GM23338 (cell line): ENCODE data around the gene ZNF225. TPM values are rescaled to one million over a fixed set of nuclear protein-coding genes. Genes with fewer than 3 reads are reported as not detected.

Experiments
- ATAC-seq: fragments of 200-7000 bp; cut with Tn5 transposase; 3 replicates; pipeline ENCODE4 v1.9.1; 2020
- DNase-seq: peaks from one replicate; pipeline ENCODE4 v3.0.0-alpha.2; 2015; ENCODE audit warnings: low spot score
- H2AFZ ChIP-seq: fragments of 200-600 bp; sonication (generic); 2 replicates; pipeline ENCODE4 v1.8.0; 2016; ENCODE audit warnings: antibody characterized with exemption, mild to moderate bottlenecking, moderate library complexity
- H3F3A ChIP-seq: fragments of 200-600 bp; sonication (generic); replicated peaks from 2 replicates; pipeline ENCODE4 v1.8.0; 2017; ENCODE audit warnings: antibody characterized with exemption, mixed run types, low read depth
- H3K27ac ChIP-seq: fragments of 200-600 bp; sonication (generic); 2 replicates; pipeline ENCODE4 v1.6.1; 2016; ENCODE audit warnings: low read depth
- H3K27me3 ChIP-seq: fragments of 200-600 bp; sonication (generic); 2 replicates; pipeline ENCODE4 v1.8.0; 2016; ENCODE audit warnings: mild to moderate bottlenecking, mixed run types, moderate library complexity; ENCODE audit not compliant: insufficient read depth
- H3K36me3 ChIP-seq: fragments of 200-600 bp; sonication (generic); 2 replicates; pipeline ENCODE4 v1.8.0; 2016; ENCODE audit warnings: mild to moderate bottlenecking; ENCODE audit not compliant: insufficient read depth
- H3K4me1 ChIP-seq: fragments of 200-600 bp; sonication (generic); 2 replicates; pipeline ENCODE4 v1.8.0; 2016; ENCODE audit warnings: mild to moderate bottlenecking, moderate library complexity; ENCODE audit not compliant: insufficient read depth
- H3K4me2 ChIP-seq: fragments of 200-600 bp; sonication (generic); 2 replicates; pipeline ENCODE4 v1.7.1; 2017; ENCODE audit warnings: mixed run types
- H3K4me3 ChIP-seq: fragments of 200-600 bp; sonication (generic); 2 replicates; pipeline ENCODE4 v1.6.1; 2016; ENCODE audit warnings: mixed run types
- H3K79me2 ChIP-seq: fragments of 200-600 bp; sonication (generic); replicated peaks from 2 replicates; pipeline ENCODE4 v1.8.0; 2017; ENCODE audit warnings: mild to moderate bottlenecking; ENCODE audit not compliant: insufficient read depth
- H3K9me2 ChIP-seq: fragments of 200-600 bp; sonication (generic); 2 replicates; pipeline ENCODE4 v1.8.0; 2017; ENCODE audit not compliant: insufficient read depth
- H4K20me1 ChIP-seq: fragments of 200-600 bp; sonication (generic); replicated peaks from 2 replicates; pipeline ENCODE4 v1.8.0; 2017; ENCODE audit warnings: mild to moderate bottlenecking; ENCODE audit not compliant: insufficient read depth
- H3K27ac Mint-ChIP-seq: 2 replicates; pipeline ENCODE4 v1.8.0; 2020; ENCODE audit warnings: inconsistent platforms, mild to moderate bottlenecking, moderate library complexity, mixed read lengths
- H3K27me3 Mint-ChIP-seq: 3 replicates; pipeline ENCODE4 v1.8.0; 2022; ENCODE audit warnings: low read depth, mild to moderate bottlenecking, moderate library complexity, mixed read lengths, inconsistent platforms; ENCODE audit not compliant: insufficient read depth, poor library complexity
- H3K36me3 Mint-ChIP-seq: 3 replicates; pipeline ENCODE4 v1.8.0; 2021; ENCODE audit warnings: low read depth, mild to moderate bottlenecking, inconsistent platforms, moderate library complexity, mixed read lengths
- H3K4me1 Mint-ChIP-seq: 3 replicates; pipeline ENCODE4 v1.8.0; 2020; ENCODE audit warnings: mild to moderate bottlenecking, inconsistent platforms, mixed read lengths
- H3K4me3 Mint-ChIP-seq: 3 replicates; pipeline ENCODE4 v1.8.0; 2021; ENCODE audit warnings: moderate library complexity, mild to moderate bottlenecking, inconsistent platforms, mixed read lengths
- H3K9me3 Mint-ChIP-seq: 3 replicates; pipeline ENCODE4 v1.8.0; 2020; ENCODE audit warnings: moderate library complexity, mild to moderate bottlenecking, inconsistent platforms, mixed read lengths
- CREB1 ChIP-seq: fragments of 250-450 bp; sonication (Bioruptor Pico); IDR thresholded peaks from 2 replicates; pipeline ENCODE4 v1.5.0; 2020; ENCODE audit warnings: low read depth, mild to moderate bottlenecking, moderate library complexity
- EZH2 ChIP-seq: fragments of 200-600 bp; sonication (generic); IDR thresholded peaks from one replicate; pipeline ENCODE4 v1.8.0; 2017; ENCODE audit warnings: antibody characterized with exemption, mild to moderate bottlenecking, low read depth; ENCODE audit not compliant: unreplicated experiment
- JUNB ChIP-seq: IDR thresholded peaks from one replicate; pipeline ENCODE4 v1.6.1; 2016; ENCODE audit warnings: antibody characterized with exemption; ENCODE audit not compliant: unreplicated experiment
- POLR2AphosphoS5 ChIP-seq: IDR thresholded peaks from 2 replicates; pipeline ENCODE4 v1.6.1; 2016; ENCODE audit warnings: antibody characterized with exemption, low read depth
- STAT1 ChIP-seq: IDR thresholded peaks from one replicate; pipeline ENCODE4 v1.6.1; 2016; ENCODE audit warnings: antibody characterized with exemption; ENCODE audit not compliant: unreplicated experiment
- ZNF114 ChIP-seq: fragments of 250-450 bp; sonication (Bioruptor Pico); IDR thresholded peaks from 2 replicates; pipeline ENCODE4 v1.5.0; 2020; ENCODE audit warnings: mild to moderate bottlenecking, moderate library complexity
- ZNF331 ChIP-seq: fragments of 250-450 bp; sonication (Bioruptor Pico); IDR thresholded peaks from 2 replicates; pipeline ENCODE4 v1.5.0; 2020; ENCODE audit warnings: low read depth, mild to moderate bottlenecking, moderate library complexity
- ZNF462 ChIP-seq: fragments of 250-450 bp; sonication (Bioruptor Pico); IDR thresholded peaks from 2 replicates; pipeline ENCODE4 v1.5.0; 2020; ENCODE audit warnings: mild to moderate bottlenecking, moderate library complexity
- polyA plus RNA-seq: library from polyadenylated mRNA; unstranded; fragments of >200 nt; fragmentation: Nextera tagmentation; extraction: Ambion mirVana; gene quantifications from 2 replicates; pipeline ENCODE4 v1.2.1, GENCODE V29; 2016
- total RNA-seq: library from RNA; depleted of rRNA; stranded (reverse); fragments of >200 nt; shearing (Covaris generic); gene quantifications from 2 replicates; pipeline ENCODE4 v1.2.3, GENCODE V29; 2014
- TF ChIP-seq, protein P1 (sequence below): IDR thresholded peaks from 2 replicates; pipeline ENCODE4 v1.6.1; 2016; ENCODE audit warnings: antibody characterized with exemption
- TF ChIP-seq, protein P2 (sequence below), 2 experiments: fragments of 200-600 bp in 1 of 2; sonication (generic) in 1 of 2; conservative IDR thresholded peaks; 2 replicates each; pipeline versions ENCODE4 v1.5.1 to v1.6.1; 2016 to 2017; ENCODE audit warnings: antibody characterized with exemption in 2 of 2, low read depth in 2 of 2, mild to moderate bottlenecking in 2 of 2, moderate library complexity in 1 of 2
- TF ChIP-seq, protein P3 (sequence below): IDR thresholded peaks from one replicate; pipeline ENCODE4 v1.6.1; 2018; ENCODE audit warnings: antibody characterized with exemption; ENCODE audit not compliant: unreplicated experiment

The ZNF225 gene
- total and polyA plus RNA-seq, 2 experiments from 2014 or later, result 1.8 to 4.8 TPM

DNA sequence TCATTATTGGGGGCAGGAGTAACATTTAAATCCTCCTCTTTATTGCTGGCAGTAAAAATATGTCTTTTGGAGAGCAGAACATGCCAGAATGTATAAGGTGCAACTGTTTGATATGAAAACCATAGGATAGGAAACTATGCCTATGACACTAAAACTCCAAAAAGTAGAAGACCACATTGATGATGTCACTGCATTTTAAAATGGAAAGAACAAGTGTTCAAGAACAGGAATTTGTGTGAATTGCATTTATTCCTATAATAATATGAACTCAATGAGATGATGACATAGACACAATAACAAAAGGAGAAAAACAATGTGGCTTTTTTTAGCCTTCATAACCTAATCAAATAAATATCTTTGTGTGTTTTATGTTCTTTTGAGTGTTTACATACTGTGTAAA is 3.7 kb upstream of the ZNF225 start:
- Histone ChIP-seq H2AFZ (no peak overlapping the region), H3K79me2 (peaks cover 21% of the 10 kb centered on the region), H3K4me1 (no peaks in the 10 kb centered on the region), H3K27ac (no peak overlapping the region), H3K9me2 (no peaks in the 10 kb centered on the region), H3F3A (no peaks in the 10 kb centered on the region), H3K36me3 (peaks cover 30% of the 10 kb centered on the region), H4K20me1 (no peaks in the 10 kb centered on the region), H3K4me2 (no peak overlapping the region), H3K4me3 (no peak overlapping the region), H3K27me3 (no peaks in the 10 kb centered on the region)
- TF ChIP-seq, protein P1, sequence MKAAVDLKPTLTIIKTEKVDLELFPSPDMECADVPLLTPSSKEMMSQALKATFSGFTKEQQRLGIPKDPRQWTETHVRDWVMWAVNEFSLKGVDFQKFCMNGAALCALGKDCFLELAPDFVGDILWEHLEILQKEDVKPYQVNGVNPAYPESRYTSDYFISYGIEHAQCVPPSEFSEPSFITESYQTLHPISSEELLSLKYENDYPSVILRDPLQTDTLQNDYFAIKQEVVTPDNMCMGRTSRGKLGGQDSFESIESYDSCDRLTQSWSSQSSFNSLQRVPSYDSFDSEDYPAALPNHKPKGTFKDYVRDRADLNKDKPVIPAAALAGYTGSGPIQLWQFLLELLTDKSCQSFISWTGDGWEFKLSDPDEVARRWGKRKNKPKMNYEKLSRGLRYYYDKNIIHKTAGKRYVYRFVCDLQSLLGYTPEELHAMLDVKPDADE, result no peak
- TF ChIP-seq, protein P2, sequence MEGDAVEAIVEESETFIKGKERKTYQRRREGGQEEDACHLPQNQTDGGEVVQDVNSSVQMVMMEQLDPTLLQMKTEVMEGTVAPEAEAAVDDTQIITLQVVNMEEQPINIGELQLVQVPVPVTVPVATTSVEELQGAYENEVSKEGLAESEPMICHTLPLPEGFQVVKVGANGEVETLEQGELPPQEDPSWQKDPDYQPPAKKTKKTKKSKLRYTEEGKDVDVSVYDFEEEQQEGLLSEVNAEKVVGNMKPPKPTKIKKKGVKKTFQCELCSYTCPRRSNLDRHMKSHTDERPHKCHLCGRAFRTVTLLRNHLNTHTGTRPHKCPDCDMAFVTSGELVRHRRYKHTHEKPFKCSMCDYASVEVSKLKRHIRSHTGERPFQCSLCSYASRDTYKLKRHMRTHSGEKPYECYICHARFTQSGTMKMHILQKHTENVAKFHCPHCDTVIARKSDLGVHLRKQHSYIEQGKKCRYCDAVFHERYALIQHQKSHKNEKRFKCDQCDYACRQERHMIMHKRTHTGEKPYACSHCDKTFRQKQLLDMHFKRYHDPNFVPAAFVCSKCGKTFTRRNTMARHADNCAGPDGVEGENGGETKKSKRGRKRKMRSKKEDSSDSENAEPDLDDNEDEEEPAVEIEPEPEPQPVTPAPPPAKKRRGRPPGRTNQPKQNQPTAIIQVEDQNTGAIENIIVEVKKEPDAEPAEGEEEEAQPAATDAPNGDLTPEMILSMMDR (conservative IDR thresholded peaks at IDR 0.05; ENCODE audit: low read depth in 2 of 2), result no peak
- TF ChIP-seq STAT1 (no peak), ZNF114 (no peak), ZNF462 (no peak), ZNF331 (CRISPR knock-in tag) (no peak), POLR2AphosphoS5 (no peak), JUNB (no peak), CREB1 (CRISPR knock-in tag) (no peak), EZH2 (no peak)
- TF ChIP-seq, protein P3, sequence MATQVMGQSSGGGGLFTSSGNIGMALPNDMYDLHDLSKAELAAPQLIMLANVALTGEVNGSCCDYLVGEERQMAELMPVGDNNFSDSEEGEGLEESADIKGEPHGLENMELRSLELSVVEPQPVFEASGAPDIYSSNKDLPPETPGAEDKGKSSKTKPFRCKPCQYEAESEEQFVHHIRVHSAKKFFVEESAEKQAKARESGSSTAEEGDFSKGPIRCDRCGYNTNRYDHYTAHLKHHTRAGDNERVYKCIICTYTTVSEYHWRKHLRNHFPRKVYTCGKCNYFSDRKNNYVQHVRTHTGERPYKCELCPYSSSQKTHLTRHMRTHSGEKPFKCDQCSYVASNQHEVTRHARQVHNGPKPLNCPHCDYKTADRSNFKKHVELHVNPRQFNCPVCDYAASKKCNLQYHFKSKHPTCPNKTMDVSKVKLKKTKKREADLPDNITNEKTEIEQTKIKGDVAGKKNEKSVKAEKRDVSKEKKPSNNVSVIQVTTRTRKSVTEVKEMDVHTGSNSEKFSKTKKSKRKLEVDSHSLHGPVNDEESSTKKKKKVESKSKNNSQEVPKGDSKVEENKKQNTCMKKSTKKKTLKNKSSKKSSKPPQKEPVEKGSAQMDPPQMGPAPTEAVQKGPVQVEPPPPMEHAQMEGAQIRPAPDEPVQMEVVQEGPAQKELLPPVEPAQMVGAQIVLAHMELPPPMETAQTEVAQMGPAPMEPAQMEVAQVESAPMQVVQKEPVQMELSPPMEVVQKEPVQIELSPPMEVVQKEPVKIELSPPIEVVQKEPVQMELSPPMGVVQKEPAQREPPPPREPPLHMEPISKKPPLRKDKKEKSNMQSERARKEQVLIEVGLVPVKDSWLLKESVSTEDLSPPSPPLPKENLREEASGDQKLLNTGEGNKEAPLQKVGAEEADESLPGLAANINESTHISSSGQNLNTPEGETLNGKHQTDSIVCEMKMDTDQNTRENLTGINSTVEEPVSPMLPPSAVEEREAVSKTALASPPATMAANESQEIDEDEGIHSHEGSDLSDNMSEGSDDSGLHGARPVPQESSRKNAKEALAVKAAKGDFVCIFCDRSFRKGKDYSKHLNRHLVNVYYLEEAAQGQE, result no peak
- peaks cover 7% of the 10 kb centered on the region for H3K27me3 Mint-ChIP-seq
- H3K4me1 Mint-ChIP-seq, result no peaks in the 10 kb centered on the region
- ATAC-seq, result no peak
- H3K9me3 Mint-ChIP-seq, result peaks cover 69% of the 10 kb centered on the region
- no peak overlapping the region for H3K27ac Mint-ChIP-seq
- H3K36me3 Mint-ChIP-seq, result peaks cover 72% of the 10 kb centered on the region
- no peak for DNase-seq
- H3K4me3 Mint-ChIP-seq, result no peak overlapping the region
